GM12878 (cell line): Measurements from ENCODE around the gene BRINP3.

Experiments
- CTCF ChIP-seq, 3 experiments: IDR thresholded peaks in 2 of 3; conservative IDR thresholded peaks in 1 of 3; 2 replicates each; pipeline ENCODE4 v1.5.1; 2011; ENCODE audit warnings: low read depth in 3 of 3, low read length in 3 of 3, mild to moderate bottlenecking in 3 of 3, control low read depth in 2 of 3, moderate library complexity in 2 of 3, inconsistent platforms in 1 of 3, mixed read lengths in 1 of 3; ENCODE audit not compliant: control insufficient read depth in 2 of 3, insufficient read depth in 1 of 3; ENCODE audit errors: extremely low read depth in 1 of 3
- EP300 ChIP-seq, 2 experiments: fragments of 150-350 bp in 1 of 2; IDR thresholded peaks; 2 replicates each; pipeline ENCODE4 v1.6.1; 2011 to 2012; ENCODE audit warnings: low read depth in 2 of 2, low read length in 2 of 2, borderline replicate concordance in 1 of 2, improper control_type of control experiment in 1 of 2, inconsistent platforms in 1 of 2; ENCODE audit not compliant: control insufficient read depth in 1 of 2
- FOXK2 ChIP-seq: fragments of 450-650 bp; IDR thresholded peaks from 2 replicates; pipeline ENCODE4 v1.6.1; 2017; ENCODE audit warnings: mild to moderate bottlenecking, moderate library complexity
- HSF1 ChIP-seq: fragments of 150-350 bp; IDR thresholded peaks from 2 replicates; pipeline ENCODE4 v1.6.1; 2014; ENCODE audit warnings: mild to moderate bottlenecking, low read depth, low read length
- USF2 ChIP-seq: IDR thresholded peaks from 2 replicates; pipeline ENCODE4 v1.6.1; 2011; ENCODE audit warnings: low read depth, low read length, improper control_type of control experiment, borderline replicate concordance
- ZBTB33 ChIP-seq: fragments of 450-650 bp; IDR thresholded peaks from 2 replicates; pipeline ENCODE4 v1.6.1; 2017; ENCODE audit warnings: mild to moderate bottlenecking

- TF ChIP-seq EP300 (IDR thresholded peaks at IDR 0.05; ENCODE audit: borderline replicate concordance in 1 of 2, control insufficient read depth in 1 of 2, low read depth in 2 of 2, low read length in 2 of 2) (peak in 1 of 2 experiments; percentile 9; a peak in 1 of 4 replicates), CTCF (IDR thresholded peaks at IDR 0.05 in 2 of 3, conservative IDR thresholded peaks at IDR 0.05 in 1 of 3; ENCODE audit: control insufficient read depth in 2 of 3, extremely low read depth in 1 of 3, insufficient read depth in 1 of 3, low read depth in 3 of 3, low read length in 3 of 3) (no peak), USF2 (no peak), HSF1 (no peak), FOXK2 (no peak), ZBTB33 (no peak)
Measured at GRCh38 chr1:190399233-190399632, 78.4 kb downstream of the BRINP3 start.
